Fibroblast of peridontal ligament (primary cell): Measurements from ENCODE around the gene NEURL2.
"Not testable (repeated sequence)": the region's sequence is repeated elsewhere in the genome, so short reads cannot be mapped to it uniquely, and the experiment has no call there.

Experiments used
- DNase-seq: peaks from one replicate; pipeline ENCODE4 v3.0.0-alpha.2; 2010; ENCODE audit errors: extremely low read depth

NEURL2 gene

DNA sequence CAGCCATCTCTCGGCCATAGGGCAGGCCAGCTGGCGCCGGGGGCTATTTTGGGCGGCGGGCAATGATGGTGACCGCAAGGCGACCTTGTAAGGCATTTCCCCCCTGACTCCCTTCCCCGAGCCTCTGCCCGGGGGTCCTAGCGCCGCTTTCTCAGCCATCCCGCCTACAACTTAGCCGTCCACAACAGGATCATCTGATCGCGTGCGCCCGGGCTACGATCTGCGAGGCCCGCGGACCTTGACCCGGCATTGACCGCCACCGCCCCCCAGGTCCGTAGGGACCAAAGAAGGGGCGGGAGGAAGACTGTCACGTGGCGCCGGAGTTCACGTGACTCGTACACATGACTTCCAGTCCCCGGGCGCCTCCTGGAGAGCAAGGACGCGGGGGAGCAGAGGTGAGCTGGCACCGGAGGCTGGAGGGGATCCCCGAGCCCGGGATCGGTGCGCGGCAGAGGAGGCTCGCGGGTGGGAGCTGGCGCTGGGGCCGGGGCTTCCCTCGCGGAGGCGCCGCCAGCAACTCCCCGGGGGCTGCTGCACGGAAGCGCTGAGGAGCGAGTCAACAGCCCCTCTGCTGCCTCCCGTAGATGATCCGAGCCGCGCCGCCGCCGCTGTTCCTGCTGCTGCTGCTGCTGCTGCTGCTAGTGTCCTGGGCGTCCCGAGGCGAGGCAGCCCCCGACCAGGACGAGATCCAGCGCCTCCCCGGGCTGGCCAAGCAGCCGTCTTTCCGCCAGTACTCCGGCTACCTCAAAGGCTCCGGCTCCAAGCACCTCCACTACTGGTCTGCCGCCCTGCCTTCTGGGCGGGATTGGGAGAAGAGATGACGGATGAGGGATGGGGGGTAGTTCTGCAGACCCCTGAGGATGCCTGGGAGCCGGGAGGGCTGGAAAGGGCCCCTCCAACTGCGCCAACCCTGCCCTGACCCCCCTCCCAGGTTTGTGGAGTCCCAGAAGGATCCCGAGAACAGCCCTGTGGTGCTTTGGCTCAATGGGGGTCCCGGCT, at the start of gene NEURL2, which contains the start of gene CTSA:
Gene NEURL2, minus strand, starts transcription at position 224 of the 999 bp plus-strand sequence. Its CDS starts 217 bp downstream, at position 7.
Gene CTSA, plus strand, starts transcription at position 351 of the 999 bp plus-strand sequence. Its CDS starts 234 bp downstream, at position 585.
- peak; percentile 90 for DNase-seq

GRCh38 chr20:45940469-45940868, 49.5 kb upstream of the NEURL2 start:
- DNase-seq = no peak

- DNase-seq = no peak
These were observed 49.0 kb upstream of the NEURL2 start for GRCh38 chr20:45940053-45940452.

DNA sequence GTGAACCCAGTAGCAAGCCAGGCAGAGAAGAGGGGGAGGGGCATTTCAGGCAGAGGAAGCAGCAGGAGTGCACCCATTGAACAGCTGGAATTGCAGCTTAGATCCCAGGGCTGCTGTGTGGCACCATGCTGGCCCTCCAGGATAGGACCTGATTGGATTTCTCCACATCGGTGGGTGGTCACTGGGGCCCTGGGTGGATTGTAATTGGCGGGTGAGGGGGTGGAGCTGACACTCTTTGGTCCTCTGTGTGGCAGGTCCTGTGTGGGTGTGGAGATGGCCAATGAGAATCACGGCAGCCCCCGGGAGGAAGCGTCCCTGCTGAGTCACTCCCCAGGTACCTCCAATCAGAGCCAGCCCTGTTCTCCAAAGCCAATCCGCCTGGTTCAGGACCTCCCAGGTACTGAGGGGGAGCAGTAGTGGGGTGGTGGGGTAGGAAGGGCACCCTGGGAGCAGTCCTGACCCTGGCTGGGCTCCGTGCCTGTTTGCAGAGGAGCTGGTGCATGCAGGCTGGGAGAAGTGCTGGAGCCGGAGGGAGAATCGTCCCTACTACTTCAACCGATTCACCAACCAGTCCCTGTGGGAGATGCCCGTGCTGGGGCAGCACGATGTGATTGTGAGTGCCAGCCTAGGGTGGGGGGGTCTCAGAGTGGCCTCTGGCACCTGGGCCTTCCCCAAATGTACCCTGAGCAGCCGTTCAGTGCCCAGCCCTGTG, 47.9 kb upstream of the NEURL2 start:
- DNase-seq = no peak

GRCh38 chr20:45937765-45938164, 46.8 kb upstream of the NEURL2 start:
- peak; percentile 16 for DNase-seq

DNA sequence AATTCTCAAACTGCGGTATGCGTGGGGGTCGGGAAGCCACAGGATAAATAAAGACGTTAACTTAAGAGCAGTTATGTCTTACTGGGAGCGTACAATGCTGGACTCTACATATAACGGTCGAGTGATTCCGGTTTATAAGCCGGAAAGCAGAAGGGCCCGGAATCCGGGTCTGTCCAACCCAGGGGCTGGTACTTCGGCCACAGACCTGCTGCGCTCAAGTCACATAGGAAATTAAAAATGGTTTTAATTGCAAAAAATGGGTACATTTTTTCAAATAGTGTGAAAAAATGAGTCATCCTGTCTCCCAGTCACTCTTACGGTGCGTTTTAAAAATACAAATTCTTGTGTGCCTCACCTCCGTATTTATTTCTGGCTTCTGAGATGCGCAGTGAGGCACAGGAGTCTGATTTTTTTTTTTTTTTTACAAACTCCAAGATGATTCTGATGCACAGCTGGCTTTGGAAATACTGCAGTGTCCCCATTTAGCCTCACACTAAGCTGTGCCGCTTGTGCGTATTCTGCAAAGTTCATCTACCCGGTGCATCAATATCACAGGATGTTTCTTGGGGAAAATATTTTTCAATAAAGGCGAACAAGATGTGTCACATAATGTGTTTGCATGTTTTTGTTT, 44.5 kb upstream of the NEURL2 start:
- DNase-seq = peak; percentile 57

- DNase-seq = peak; percentile 97
These were observed 43.8 kb upstream of the NEURL2 start, which contains the start of gene PCIF1 for GRCh38 chr20:45934586-45935415. Gene PCIF1 (plus strand): TSS chr20:45934683. CDS start chr20:45939000, 4,317 bp downstream.

- DNase-seq = peak; percentile 31
These were observed 43.1 kb upstream of the NEURL2 start for GRCh38 chr20:45934046-45934585.

- DNase-seq = peak; percentile 60
These were observed 42.4 kb upstream of the NEURL2 start for GRCh38 chr20:45933266-45934045.

DNA sequence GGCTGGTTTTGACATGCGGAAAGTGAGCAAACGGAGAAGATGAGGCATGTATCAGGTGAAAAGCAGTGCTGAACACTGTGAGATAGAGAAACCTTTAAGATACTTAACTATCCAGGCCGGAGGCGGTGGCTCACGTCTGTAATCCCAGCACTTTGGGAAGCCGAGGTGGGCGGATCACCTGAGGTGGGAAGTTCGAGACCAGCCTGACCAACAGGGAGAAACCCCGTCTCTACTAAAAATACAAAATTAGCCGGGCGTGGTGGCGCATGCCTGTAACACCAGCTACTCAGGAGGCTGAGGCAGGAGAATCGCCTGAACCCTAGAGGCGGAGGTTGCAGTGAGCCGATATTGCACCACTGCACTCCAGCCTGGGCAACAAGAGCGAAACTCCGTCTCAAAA, 40.7 kb upstream of the NEURL2 start:
- not testable (repeated sequence) for DNase-seq

DNA sequence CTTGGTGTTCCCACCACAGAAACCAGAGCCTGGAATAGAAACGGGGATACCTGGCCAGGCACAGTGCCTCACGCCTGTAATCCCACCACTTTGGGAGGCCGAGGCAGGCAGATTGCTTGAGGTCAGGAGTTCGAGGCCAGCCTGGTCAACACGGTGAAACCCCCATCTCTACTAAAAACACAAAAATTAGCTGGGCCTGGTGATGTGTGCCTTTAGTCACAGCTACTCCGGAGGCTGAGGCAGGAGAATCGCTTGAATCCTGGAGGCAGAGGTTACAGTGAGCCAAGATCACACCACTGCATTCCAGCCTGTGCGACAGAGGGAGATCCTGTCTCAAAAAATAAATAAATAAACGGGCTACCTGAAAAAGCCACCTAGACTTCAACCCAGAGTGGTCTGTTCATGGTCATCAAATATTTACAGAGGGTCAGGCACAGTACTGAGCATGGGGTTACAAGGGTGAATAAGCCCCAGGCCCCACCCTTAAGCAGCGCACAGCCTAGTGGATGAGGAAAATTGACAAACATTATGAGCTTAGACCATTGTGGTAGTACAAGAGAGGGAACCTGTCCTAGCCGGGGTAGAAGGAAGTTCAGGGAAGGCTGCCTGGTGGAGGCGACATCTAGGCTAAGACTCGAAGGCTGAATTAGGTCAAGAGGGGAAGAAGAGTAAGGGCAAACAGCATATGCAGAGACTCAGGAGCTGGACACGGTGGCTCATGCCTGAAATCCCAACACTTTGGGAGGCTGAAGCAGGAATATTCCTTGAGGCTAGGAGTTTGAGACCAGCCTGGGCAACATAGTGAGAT, 36.3 kb upstream of the NEURL2 start:
- no peak for DNase-seq

DNA sequence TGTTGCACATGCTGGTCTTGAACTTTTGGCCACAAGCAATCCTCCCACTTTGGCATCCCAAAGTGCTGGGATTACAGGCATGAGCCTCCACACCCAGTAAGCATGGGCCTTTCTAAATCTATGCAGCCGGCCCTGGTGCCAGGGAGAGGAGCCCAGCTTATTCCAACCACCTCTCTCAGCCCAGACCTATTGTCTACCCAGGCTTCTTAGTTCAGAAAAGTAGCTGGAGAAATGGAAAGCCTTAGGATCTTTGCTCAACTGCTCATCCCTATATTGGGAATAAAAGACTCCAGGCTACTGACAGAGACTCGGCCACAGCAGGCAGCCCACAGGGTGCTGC, 35.7 kb upstream of the NEURL2 start:
- no peak for DNase-seq

GRCh38 chr20:45925821-45926506, 35.0 kb upstream of the NEURL2 start:
- no peak for DNase-seq

GRCh38 chr20:45924391-45925261, 33.6 kb upstream of the NEURL2 start:
- DNase-seq = peak; percentile 70

GRCh38 chr20:45921337-45922189, 30.6 kb upstream of the NEURL2 start:
- no peak for DNase-seq

GRCh38 chr20:45920462-45921336, 29.7 kb upstream of the NEURL2 start:
- no peak for DNase-seq
